Stimulated activated CD8-positive, alpha-beta memory T cell treated with anti-CD3 and anti-CD28 coated beads, Interleukin-4, amount 100 ng/mL, for 4 hours (primary cell): ENCODE results near the gene LTF.
"Not testable (repeated sequence)": the region's sequence is repeated elsewhere in the genome, so short reads cannot be mapped to it uniquely, and the experiment has no call there.

Experiments used
- DNase-seq, 2 donors: peaks; one replicate each; pipeline ENCODE4 v3.0.0-alpha.2; 2020; ENCODE audit warnings: low read depth in 2 of 2, low spot score in 1 of 2

Gene LTF

GRCh38 chr3:46398186-46398955 lies 66.3 kb downstream of the LTF start:
- DNase-seq, result no peak

GRCh38 chr3:46397111-46397510 lies 67.6 kb downstream of the LTF start:
- DNase-seq, result no peak

DNA sequence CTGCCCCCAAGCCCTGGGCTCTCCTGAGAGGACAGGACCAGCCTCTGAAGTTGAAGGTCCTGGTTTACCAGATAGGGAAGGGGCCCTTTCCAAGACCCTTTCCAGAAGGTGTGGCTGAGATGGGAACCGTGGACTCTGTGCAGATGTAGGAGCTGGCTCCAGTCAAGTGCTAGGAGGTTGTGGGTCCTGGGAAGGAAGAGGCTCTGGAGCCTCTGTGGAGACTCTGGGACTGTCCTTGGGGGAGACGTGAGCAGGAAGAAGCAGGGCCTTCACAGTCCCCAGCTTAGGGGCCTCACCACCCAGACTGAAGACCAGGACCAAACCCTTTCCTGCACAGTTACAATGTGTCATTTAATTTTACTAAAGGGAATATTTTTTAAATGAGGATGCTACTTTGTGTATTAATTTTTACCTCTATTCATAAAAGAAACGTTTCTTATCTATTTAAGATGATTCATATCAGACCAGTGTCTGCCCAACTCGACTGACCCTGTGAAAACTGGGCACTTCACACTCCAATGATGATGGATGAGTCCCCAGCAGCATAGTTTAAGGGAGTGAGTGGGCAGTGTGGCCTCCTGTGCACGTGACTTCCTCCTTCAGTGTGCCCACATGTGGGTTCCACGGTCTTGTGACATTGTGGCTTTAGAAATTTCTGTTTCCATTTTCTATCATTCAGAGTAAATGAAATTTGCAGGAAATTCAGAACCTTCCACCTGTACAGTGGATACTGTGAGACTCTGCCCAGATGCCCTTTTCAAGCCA lies 68.8 kb downstream of the LTF start:
- no peak for DNase-seq

- DNase-seq, result no peak
Observed at GRCh38 chr3:46395210-46395661, 69.5 kb downstream of the LTF start.

DNA sequence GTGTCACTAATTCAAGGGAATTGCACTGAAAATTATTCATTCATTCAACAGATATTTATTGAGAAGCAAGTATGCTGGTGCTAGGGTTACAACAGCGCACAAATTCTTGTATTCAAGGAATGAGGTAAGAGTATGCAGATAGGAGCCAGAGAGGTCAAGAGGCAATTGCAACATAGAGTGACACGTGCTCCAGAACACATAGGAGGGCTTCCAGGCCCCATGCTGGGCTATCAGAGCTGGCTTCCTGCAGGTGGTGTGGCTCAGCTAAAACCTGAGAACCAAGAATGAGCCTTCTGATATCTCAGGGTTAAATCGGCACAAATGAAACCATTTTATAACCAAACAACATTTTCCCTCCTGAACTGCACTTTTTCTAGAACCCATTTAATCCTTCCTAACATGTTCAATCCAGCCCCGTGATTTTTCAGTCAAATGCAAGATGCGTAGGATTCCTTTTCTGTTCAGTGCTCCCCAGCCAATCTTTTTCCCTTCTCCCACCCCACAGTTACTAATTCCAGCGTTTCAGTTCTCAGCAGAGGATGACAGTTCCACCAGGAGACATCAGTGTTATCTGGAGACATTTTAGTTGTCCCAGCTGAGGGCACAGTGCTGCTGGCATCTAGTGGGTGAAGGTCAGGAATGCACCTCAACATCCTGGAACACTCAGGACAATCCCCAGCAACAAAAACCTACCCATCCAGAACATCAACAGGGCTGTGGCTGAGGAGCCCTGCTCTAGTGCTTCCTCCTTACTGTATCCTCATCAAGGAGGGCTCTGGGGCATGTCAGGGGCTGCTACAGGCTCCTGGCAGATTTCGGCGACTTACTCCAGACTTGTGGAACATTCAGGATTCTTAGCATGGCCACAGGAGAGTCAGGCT lies 70.9 kb downstream of the LTF start:
- no peak for DNase-seq

GRCh38 chr3:46393011-46393410 lies 71.7 kb downstream of the LTF start:
- no peak for DNase-seq

GRCh38 chr3:46391526-46391925 lies 73.2 kb downstream of the LTF start:
- DNase-seq, result not testable (repeated sequence)

GRCh38 chr3:46389306-46389705 lies 75.4 kb downstream of the LTF start:
- DNase-seq, result no peak

DNA sequence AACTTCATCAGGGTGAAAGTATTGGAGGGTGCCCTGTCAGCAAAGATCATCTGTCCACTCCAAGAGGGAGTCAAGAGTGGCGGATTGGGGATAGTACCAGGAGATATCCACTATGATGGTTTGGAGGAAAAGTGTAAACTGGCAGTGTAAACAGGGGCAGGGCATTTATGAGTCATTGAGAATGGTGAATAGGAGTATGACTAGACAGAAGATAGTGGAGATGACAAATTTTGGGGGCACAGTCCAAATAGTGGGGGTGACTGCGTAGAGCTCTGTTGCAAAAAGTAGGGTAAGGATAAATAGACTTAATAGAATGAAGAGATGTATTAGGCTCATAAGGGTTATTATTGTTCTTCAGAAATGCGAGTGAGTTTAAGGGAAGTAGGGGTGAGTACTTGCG lies 75.9 kb downstream of the LTF start:
- not testable (repeated sequence) for DNase-seq

DNA sequence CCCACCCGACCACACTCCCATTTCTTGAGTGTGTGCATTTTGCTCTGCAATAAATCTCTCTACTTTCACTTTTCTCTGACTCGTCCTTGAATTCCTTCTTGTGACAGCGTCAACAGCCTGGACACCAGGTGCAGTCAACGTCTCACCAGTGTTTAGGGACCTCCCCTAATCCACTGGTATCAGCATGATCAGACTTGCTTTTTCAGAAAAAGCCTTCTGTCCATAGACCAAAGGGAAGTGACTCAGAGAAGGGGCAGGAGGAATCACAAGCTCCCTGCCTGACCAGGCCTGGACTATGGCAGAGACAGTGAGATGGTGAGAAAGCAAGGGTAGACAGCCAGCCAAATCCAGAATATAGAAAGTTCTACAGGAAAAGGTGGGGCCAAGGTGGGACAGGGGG lies 78.5 kb downstream of the LTF start:
- DNase-seq, result no peak
